ENCODE measurements around the gene SOX12.

Gene SOX12

GRCh38 chr20:325045-325888 is at the start of gene SOX12:
SOX12 (plus strand) TSS chr20:325552; CDS start chr20:325925, 373 bp downstream.
- DNase-seq (ENCODE audit: low read depth in 2 of 2, low spot score in 1 of 2), result peak; percentile 93 to 95

GRCh38 chr20:275791-276190 is 49.6 kb upstream of the SOX12 start:
- DNase-seq (ENCODE audit: low read depth in 2 of 2, low spot score in 1 of 2), result no peak

GRCh38 chr20:276620-277495 is 48.5 kb upstream of the SOX12 start:
- no peak for DNase-seq (ENCODE audit: low read depth in 2 of 2, low spot score in 1 of 2)

- no peak for DNase-seq (ENCODE audit: low read depth in 2 of 2, low spot score in 1 of 2)
Measured at GRCh38 chr20:277496-277781, 47.9 kb upstream of the SOX12 start.

GRCh38 chr20:278181-278580 is 47.2 kb upstream of the SOX12 start:
- DNase-seq (ENCODE audit: low read depth in 2 of 2, low spot score in 1 of 2), result no peak

GRCh38 chr20:278607-279571 is 46.5 kb upstream of the SOX12 start:
- no peak for DNase-seq (ENCODE audit: low read depth in 2 of 2, low spot score in 1 of 2)

GRCh38 chr20:284172-284571 is 41.2 kb upstream of the SOX12 start:
- no peak for DNase-seq (ENCODE audit: low read depth in 2 of 2, low spot score in 1 of 2)

- no peak for DNase-seq (ENCODE audit: low read depth in 2 of 2, low spot score in 1 of 2)
Measured at GRCh38 chr20:286508-286907, 38.8 kb upstream of the SOX12 start.

- DNase-seq (ENCODE audit: low read depth in 2 of 2, low spot score in 1 of 2), result no peak
Measured at GRCh38 chr20:288956-289692, 36.2 kb upstream of the SOX12 start.

GRCh38 chr20:289693-290083 is 35.7 kb upstream of the SOX12 start:
- no peak for DNase-seq (ENCODE audit: low read depth in 2 of 2, low spot score in 1 of 2)

GRCh38 chr20:290084-290831 is 35.1 kb upstream of the SOX12 start, which contains the start of gene C20orf96:
C20orf96 (minus strand) TSS chr20:290750; CDS start chr20:290610, 140 bp downstream.
- DNase-seq (ENCODE audit: low read depth in 2 of 2, low spot score in 1 of 2), result peak; percentile 64 to 72

- no peak for DNase-seq (ENCODE audit: low read depth in 2 of 2, low spot score in 1 of 2)
Measured at GRCh38 chr20:294602-295001, 30.8 kb upstream of the SOX12 start.

GRCh38 chr20:295804-296203 is 29.5 kb upstream of the SOX12 start:
- DNase-seq (ENCODE audit: low read depth in 2 of 2, low spot score in 1 of 2), result no peak

GRCh38 chr20:297098-297924 is 28.0 kb upstream of the SOX12 start, which contains the start of gene ZCCHC3:
ZCCHC3 (plus strand) TSS chr20:297570; CDS start chr20:297587, 17 bp downstream.
- peak; percentile 55 to 61 for DNase-seq (ENCODE audit: low read depth in 2 of 2, low spot score in 1 of 2)

- DNase-seq (ENCODE audit: low read depth in 2 of 2, low spot score in 1 of 2), result no peak
Measured at GRCh38 chr20:297925-298775, 27.2 kb upstream of the SOX12 start.

- no peak for DNase-seq (ENCODE audit: low read depth in 2 of 2, low spot score in 1 of 2)
Measured at GRCh38 chr20:298776-299391, 26.5 kb upstream of the SOX12 start.

- no peak for DNase-seq (ENCODE audit: low read depth in 2 of 2, low spot score in 1 of 2)
Measured at GRCh38 chr20:300345-300990, 24.9 kb upstream of the SOX12 start.

All from stimulated activated CD8-positive, alpha-beta memory T cell treated with anti-CD3 and anti-CD28 coated beads, Interleukin-4, amount 100 ng/mL, for 1 hour (primary cell).